ENCODE data around the gene SEC23A. TPM values are rescaled to one million over a fixed set of nuclear protein-coding genes. Genes with fewer than 3 reads are reported as not detected.
"Not testable (repeated sequence)": the region's sequence is repeated elsewhere in the genome, so short reads cannot be mapped to it uniquely, and the experiment has no call there.

The SEC23A gene
- total RNA-seq, 4 donors from 2014 or later: 59.4 to 77.9 (median 67.4) TPM

- Histone ChIP-seq H3K9me3 (no peaks in the 10 kb centered on the region), H3K4me1 (peaks cover 0 to 9% of the 10 kb centered on the region in 2 donors), H3K36me3 (peaks cover 35 to 42% of the 10 kb centered on the region in 2 donors), H3K4me3 (replicated peaks in 1 of 3) (no peak overlapping the region), H3K27me3 (no peaks in the 10 kb centered on the region), H3K27ac (no peak overlapping the region)
- TF ChIP-seq POLR2A (IDR thresholded peaks at IDR 0.05): no peak
- no peak for TF ChIP-seq CTCF (IDR thresholded peaks at IDR 0.05)
- DNase-seq: no peak
- intact Hi-C loops (cut with DNase I): no loop called here
- 95 to 96% methylated on average over 2 of the region's 2 CpGs for WGBS, 2 donors
Observed at GRCh38 chr14:39050389-39050788, 52.6 kb downstream of the SEC23A start.

- not testable (repeated sequence) for H3K4me1 ChIP-seq, H3K9me3 ChIP-seq
Observed at GRCh38 chr14:39045889-39046288, 57.1 kb downstream of the SEC23A start.

GRCh38 chr14:39043352-39043943 is 59.6 kb downstream of the SEC23A start:
- H3K4me1 ChIP-seq: no peaks in the 10 kb centered on the region
- peaks cover 35 to 61% of the 10 kb centered on the region in 2 donors for H3K36me3 ChIP-seq
- 89 to 96% methylated on average over 1 of the region's 1 CpG for WGBS, 2 donors
- no peak overlapping the region for H3K4me3 ChIP-seq (replicated peaks in 1 of 3)
- intact Hi-C loops (cut with DNase I): no loop called here
- no peak for DNase-seq
- H3K9me3 ChIP-seq: no peaks in the 10 kb centered on the region
- H3K27ac ChIP-seq: no peak overlapping the region
- H3K27me3 ChIP-seq: no peaks in the 10 kb centered on the region
- TF ChIP-seq CTCF (IDR thresholded peaks at IDR 0.05) (no peak), POLR2A (IDR thresholded peaks at IDR 0.05) (no peak)

More at GRCh38 chr14:39045889-39046288, 57.1 kb downstream of the SEC23A start:
- intact Hi-C loops (cut with DNase I); H3K27ac ChIP-seq; H3K4me3 ChIP-seq (replicated peaks in 1 of 3); H3K27me3 ChIP-seq; DNase-seq: not testable (repeated sequence)
- peaks cover 28 to 47% of the 10 kb centered on the region in 2 donors for H3K36me3 ChIP-seq
- WGBS, 2 donors: 98% methylated on average over 6 of the region's 6 CpGs

- H3K27ac ChIP-seq: no peak overlapping the region
- intact Hi-C loops (cut with DNase I): no loop called here
- 96 to 100% methylated on average over 2 of the region's 2 CpGs for WGBS, 2 donors
- no peak for DNase-seq
- H3K4me1 ChIP-seq: no peaks in the 10 kb centered on the region
- TF ChIP-seq CTCF (IDR thresholded peaks at IDR 0.05) (no peak), POLR2A (IDR thresholded peaks at IDR 0.05) (no peak)
- peaks cover 29 to 62% of the 10 kb centered on the region in 2 donors for H3K36me3 ChIP-seq
- H3K27me3 ChIP-seq: no peaks in the 10 kb centered on the region
- H3K9me3 ChIP-seq: no peaks in the 10 kb centered on the region
- no peak overlapping the region for H3K4me3 ChIP-seq (replicated peaks in 1 of 3)
Observed at GRCh38 chr14:39040529-39040928, 62.5 kb downstream of the SEC23A start.

- TF ChIP-seq POLR2A (IDR thresholded peaks at IDR 0.05) (no peak), CTCF (IDR thresholded peaks at IDR 0.05) (no peak)
- 86 to 92% methylated on average over 2 of the region's 2 CpGs for WGBS, 2 donors
- intact Hi-C loops (cut with DNase I): no loop called here
Observed at GRCh38 chr14:39038542-39038941, 64.5 kb downstream of the SEC23A start.

More at GRCh38 chr14:39038542-39038941, 64.5 kb downstream of the SEC23A start:
- Histone ChIP-seq H3K27ac (no peak overlapping the region), H3K4me3 (replicated peaks in 1 of 3) (no peak overlapping the region), H3K9me3 (no peaks in the 10 kb centered on the region), H3K27me3 (no peaks in the 10 kb centered on the region), H3K4me1 (no peaks in the 10 kb centered on the region), H3K36me3 (peaks cover 29 to 52% of the 10 kb centered on the region in 2 donors)
- DNase-seq: no peak
